HUES6 (cell line): ENCODE results near the gene FPR1.
A peak's percentile ranks its signal among the peaks of the same experiment; 100 is the strongest.

Source experiments
- H3K27ac ChIP-seq: 2 replicates; pipeline ENCODE4 v1.7.0; 2013; ENCODE audit warnings: low read depth, mild to moderate bottlenecking, low read length, inconsistent platforms
- H3K27me3 ChIP-seq: 2 replicates; pipeline ENCODE4 v1.6.1; 2013; ENCODE audit warnings: low read length; ENCODE audit not compliant: control insufficient read depth, insufficient read depth
- H3K36me3 ChIP-seq: 2 replicates; pipeline ENCODE4 v1.6.1; 2013; ENCODE audit warnings: low read length; ENCODE audit not compliant: control insufficient read depth, insufficient read depth
- H3K4me1 ChIP-seq: 2 replicates; pipeline ENCODE4 v1.6.1; 2013; ENCODE audit warnings: low read length; ENCODE audit not compliant: control insufficient read depth, insufficient read depth
- H3K4me3 ChIP-seq: 2 replicates; pipeline ENCODE4 v1.5.1; 2013; ENCODE audit warnings: low read depth, low read length
- H3K9ac ChIP-seq: one replicate; pipeline ENCODE4 v1.6.1; 2013; ENCODE audit warnings: mild to moderate bottlenecking, low read length
- H3K9me3 ChIP-seq: 2 replicates; pipeline ENCODE4 v1.6.1; 2013; ENCODE audit warnings: low read depth, low read length; ENCODE audit not compliant: control insufficient read depth, insufficient read depth

FPR1 gene

DNA sequence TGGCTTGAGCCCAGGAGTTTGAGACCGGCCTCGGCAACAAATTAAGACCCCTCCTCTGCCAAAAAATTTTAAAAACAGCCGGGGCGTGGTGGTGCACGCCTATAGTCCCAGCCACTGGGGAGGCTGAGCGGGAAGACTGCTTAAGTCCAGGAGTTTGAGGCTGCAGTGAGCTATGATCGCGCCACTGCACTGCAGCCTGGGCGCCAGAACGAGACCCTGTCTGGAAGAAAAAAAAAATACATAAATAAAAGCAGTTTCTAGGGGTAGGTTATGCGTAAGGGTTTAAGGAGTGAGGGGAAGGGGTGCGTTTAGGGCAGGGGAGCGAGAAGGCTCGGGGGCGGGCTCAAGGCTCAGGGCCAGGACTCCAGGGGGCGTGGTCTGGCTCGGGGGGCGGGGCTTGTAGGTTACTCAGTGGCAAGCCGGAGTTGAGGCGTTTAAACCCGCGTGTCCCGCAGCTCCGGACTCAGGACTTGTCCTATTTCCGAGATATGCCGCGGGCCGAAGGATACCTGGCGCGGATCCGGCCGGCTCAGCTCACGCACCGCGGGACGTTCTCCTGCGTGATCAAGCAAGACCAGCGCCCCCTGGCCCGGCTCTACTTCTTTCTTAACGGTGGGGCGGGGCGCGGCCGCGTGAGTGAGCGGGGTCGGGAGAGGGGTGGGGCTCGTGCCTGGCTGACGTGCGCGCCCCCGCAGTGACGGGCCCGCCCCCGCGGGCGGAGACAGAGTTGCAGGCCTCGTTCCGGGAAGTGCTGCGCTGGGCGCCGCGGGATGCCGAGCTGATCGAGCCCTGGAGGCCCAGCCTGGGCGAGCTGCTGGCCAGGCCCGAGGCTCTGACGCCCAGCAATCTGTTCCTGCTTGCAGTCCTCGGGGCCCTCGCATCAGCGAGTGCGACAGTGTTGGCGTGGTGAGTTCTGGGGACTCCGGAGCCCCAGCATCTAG, 47.8 kb downstream of the FPR1 start:
- Histone ChIP-seq H3K4me3 (peak overlapping the region; percentile 76), H3K4me1 (peaks cover 9% of the 10 kb centered on the region), H3K27me3 (no peaks in the 10 kb centered on the region), H3K36me3 (peaks cover 27% of the 10 kb centered on the region), H3K9me3 (no peaks in the 10 kb centered on the region), H3K9ac (peak overlapping the region; percentile 92), H3K27ac (peak overlapping the region; percentile 47; the same call in 1 of the 2 replicates)

DNA sequence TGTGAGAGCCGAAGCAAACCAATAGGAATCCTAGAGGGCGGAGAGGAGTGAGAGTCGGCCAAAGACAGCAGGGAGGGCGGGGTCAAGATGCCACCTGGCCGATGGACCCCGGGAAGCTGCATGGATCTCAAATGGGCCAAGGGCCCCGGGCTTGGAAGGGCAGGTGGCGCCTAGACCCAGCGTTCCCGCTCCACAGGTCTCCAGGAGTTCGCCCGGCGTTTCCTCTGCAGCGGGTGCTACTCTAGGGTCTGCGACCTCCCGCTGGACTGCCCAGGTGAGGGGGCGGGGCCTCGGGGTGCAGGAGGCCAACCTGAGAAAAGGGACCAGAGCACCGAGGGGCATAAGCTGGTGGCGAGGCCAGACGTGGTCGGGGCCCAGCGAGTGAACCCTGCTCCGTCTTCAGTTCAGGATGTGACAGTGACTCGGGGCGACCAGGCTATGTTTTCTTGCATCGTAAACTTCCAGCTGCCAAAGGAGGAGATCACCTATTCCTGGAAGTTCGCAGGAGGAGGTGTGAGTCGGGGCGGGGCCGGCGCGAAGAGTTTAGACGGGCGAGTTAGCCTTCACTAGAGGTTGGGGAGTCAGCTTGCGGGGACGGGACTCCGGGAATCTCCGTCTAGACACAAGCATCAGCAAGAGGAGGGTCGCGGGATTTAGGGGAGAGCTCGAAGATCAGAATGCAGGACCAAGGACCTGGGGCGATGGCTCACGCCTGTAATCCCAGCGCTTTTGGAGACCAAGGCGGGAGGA, 48.7 kb downstream of the FPR1 start:
- no peak overlapping the region for H3K27ac ChIP-seq
- H3K27me3 ChIP-seq, result no peaks in the 10 kb centered on the region
- peaks cover 34% of the 10 kb centered on the region for H3K36me3 ChIP-seq
- H3K9me3 ChIP-seq, result no peaks in the 10 kb centered on the region
- peak overlapping the region; percentile 92 for H3K9ac ChIP-seq
- peak overlapping the region; percentile 76 for H3K4me3 ChIP-seq
- peaks cover 9% of the 10 kb centered on the region for H3K4me1 ChIP-seq

DNA sequence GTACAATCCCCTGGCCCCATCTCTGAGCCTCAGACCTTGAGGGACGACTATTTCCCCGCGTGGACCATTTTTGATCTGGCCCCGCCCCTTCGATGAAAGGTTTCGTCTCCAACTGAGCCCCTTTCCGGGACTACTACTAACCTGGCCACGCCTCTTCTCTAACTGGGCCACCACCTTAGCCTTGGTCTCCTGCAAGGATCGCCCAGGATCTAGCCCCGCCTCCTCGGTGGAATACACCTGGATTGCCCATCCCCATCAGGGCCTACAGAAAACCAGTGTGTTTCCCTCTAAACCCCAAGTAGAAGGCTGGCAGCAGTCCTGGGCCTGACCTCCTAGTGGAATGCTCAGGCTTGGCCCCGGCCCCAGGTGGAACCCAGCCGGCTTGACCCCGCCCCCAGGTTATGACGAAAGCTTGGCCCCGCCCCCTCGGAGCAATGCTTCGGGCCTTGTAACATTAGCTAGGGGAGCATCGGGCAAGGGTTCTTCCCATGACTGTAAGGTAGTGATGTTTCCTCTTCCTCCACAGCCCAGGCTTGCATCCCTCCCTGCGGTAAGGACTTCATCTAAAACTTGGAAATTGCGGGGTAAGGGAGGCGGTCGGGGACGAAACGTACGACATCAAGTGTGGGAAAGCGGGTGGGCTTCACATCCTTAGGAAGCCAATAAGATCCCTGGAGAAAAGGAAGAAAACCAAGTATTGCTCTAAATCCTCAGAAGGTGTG, 49.4 kb downstream of the FPR1 start:
- Histone ChIP-seq H3K27me3 (no peaks in the 10 kb centered on the region), H3K9me3 (no peaks in the 10 kb centered on the region), H3K27ac (no peak overlapping the region), H3K36me3 (peaks cover 39% of the 10 kb centered on the region), H3K4me1 (peaks cover 9% of the 10 kb centered on the region), H3K9ac (peak overlapping the region; percentile 43), H3K4me3 (peak overlapping the region; percentile 76)

DNA sequence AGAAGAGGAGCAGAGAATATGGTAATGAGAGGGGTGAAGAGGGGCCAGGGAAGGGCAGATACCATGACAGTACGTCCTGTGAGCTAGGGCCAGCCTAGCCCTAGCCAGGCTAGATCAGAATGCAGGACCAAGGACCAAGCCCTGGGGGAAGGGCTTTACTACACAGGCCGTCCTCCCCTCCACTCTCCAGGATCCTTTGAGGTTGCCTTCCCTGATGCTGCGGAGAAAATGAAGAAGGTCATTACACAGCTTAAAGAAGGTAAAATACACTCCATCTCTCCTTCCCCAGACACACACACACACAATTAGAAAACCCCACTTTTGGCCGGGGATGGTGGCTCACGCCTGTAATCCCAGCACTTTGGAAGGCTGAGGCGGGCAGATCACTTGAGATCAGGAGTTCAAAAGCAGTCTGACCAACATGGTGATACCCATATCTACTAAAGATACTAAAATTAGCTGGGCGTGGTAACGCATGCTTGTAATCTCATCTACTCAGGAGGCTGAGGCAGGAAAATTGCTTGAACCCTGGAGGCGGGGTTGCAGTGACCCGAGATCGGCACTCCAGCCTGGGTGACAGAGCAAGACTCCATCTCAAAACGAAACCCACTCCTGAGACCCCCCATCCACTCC, 50.1 kb downstream of the FPR1 start:
- Histone ChIP-seq H3K36me3 (peaks cover 38% of the 10 kb centered on the region), H3K4me3 (peak overlapping the region; percentile 76), H3K27ac (no peak overlapping the region), H3K9me3 (no peaks in the 10 kb centered on the region), H3K27me3 (no peaks in the 10 kb centered on the region), H3K9ac (no peak overlapping the region), H3K4me1 (peaks cover 9% of the 10 kb centered on the region)

DNA sequence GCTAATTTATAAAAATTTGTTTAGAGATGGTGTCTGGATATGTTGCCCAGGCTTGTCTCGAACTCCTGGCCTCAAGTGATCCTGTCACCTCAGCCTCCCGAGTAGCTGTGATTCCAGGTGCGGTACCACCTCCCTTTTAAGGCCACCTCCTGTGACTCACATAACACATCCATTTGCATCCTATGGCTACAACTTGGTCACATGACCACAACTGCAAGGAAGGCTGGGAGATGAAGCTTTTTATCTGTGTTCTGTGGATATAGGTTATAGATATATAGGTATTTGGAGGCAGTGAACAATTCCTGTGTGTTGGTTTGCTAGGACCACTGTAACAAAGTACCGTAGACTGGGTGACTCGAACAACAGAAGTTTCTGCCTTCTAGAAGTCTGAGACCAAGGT, 52.5 kb downstream of the FPR1 start:
- no peaks in the 10 kb centered on the region for H3K27me3 ChIP-seq
- H3K27ac ChIP-seq, result no peak overlapping the region
- H3K36me3 ChIP-seq, result peaks cover 44% of the 10 kb centered on the region
- no peaks in the 10 kb centered on the region for H3K9me3 ChIP-seq
- no peak overlapping the region for H3K9ac ChIP-seq
- peaks cover 9% of the 10 kb centered on the region for H3K4me1 ChIP-seq
- H3K4me3 ChIP-seq, result no peak overlapping the region

DNA sequence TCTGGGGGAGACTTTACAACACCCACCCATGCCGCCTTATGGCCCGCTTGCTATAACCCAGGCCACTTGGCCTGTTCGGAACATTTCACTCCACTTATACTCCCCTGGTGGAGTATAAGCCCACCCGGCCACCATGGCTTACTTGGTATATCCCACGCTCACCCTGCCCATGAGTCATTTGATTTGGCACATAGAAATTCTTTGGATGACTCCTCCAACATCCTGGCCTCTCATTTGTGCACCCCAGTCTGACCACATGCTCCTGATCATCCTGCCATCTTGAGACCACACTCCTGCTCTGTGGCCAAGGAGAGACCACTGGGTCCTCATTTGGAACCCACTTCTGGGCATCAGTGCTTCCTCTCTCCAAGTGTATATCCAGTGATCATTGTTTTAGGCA, 53.4 kb downstream of the FPR1 start:
- H3K9me3 ChIP-seq, result no peaks in the 10 kb centered on the region
- peaks cover 14% of the 10 kb centered on the region for H3K4me1 ChIP-seq
- H3K9ac ChIP-seq, result no peak overlapping the region
- H3K27ac ChIP-seq, result no peak overlapping the region
- no peaks in the 10 kb centered on the region for H3K27me3 ChIP-seq
- H3K36me3 ChIP-seq, result peaks cover 47% of the 10 kb centered on the region
- H3K4me3 ChIP-seq, result no peak overlapping the region

DNA sequence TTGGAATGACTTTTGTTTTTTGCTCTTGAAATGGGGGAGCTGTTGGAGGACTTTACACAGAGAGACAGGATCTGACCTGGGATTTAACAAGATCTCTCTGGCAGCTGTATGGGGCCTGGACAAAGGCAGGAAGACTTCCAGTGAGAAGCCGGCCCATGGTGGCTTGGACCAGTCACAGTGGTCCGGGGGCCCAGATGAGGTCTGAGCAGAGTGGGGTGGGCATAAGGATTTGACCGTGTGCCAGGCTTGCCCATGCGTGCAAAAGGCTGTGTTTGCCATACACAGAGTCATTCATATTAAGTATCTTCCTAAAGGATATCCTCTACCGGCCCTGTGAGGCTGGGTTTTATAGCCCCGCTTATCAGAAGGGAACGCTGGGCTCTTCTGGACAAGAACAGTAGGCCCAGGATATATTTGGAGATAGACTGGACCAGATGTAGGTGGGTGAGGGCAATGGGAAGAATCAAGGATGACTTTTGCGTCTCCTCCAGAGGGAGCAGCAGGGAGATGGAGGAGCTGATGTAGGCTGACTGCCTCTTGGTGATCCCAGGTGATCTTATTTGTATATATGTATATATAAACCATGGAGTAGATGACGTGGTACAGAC, 54.4 kb downstream of the FPR1 start:
- H3K4me1 ChIP-seq, result peaks cover 19% of the 10 kb centered on the region
- H3K36me3 ChIP-seq, result peaks cover 51% of the 10 kb centered on the region
- no peaks in the 10 kb centered on the region for H3K9me3 ChIP-seq
- H3K9ac ChIP-seq, result no peak overlapping the region
- H3K4me3 ChIP-seq, result no peak overlapping the region
- H3K27me3 ChIP-seq, result no peaks in the 10 kb centered on the region
- H3K27ac ChIP-seq, result no peak overlapping the region

DNA sequence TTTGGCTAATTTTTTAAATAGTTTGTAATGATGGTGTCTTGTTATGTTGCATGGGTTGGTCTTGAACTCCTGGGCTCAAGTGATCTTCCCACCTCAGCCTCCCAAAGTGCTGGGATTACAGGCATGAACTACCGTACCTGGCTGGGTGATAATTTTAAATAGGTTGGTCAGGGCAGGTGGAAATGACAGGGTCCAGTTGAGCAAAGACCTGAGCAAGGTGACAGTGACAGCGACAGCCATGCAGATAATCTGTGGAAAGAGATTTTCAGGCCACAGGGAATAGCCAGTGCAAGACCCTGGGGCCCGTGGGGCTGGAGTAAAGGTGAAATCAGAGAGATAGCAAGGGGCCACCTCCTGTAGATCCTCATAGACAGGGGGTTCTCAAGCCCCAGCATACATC, 55.1 kb downstream of the FPR1 start:
- peaks cover 51% of the 10 kb centered on the region for H3K36me3 ChIP-seq

More for the DNA sequence above, 55.1 kb downstream of the FPR1 start:
- Histone ChIP-seq H3K9ac (no peak overlapping the region), H3K9me3 (no peaks in the 10 kb centered on the region), H3K27ac (no peak overlapping the region), H3K27me3 (no peaks in the 10 kb centered on the region), H3K4me1 (peaks cover 21% of the 10 kb centered on the region), H3K4me3 (no peak overlapping the region)
